Tibial artery (tissue), 4 donors: ENCODE results near the gene PTPRN2.

ENCODE experiments used
- DNase-seq, 2 donors: peaks; one replicate each; pipeline ENCODE4 v3.0.0-alpha.2; 2019
- H3K27ac ChIP-seq, 2 donors: fragments of 200-600 bp; sonication (generic) in 1 of 2; 1 replicate in 1 of 2; 2 replicates in 1 of 2; pipeline ENCODE4 v1.5.1; 2018 to 2019; ENCODE audit warnings: mild to moderate bottlenecking in 1 of 2
- H3K27me3 ChIP-seq, 2 donors: fragments of 200-600 bp; sonication (generic) in 1 of 2; one replicate each; pipeline versions ENCODE4 v1.5.1 to v1.6.0; 2016 to 2019
- H3K36me3 ChIP-seq, 3 donors: fragments of 200-600 bp; sonication (generic) in 2 of 3; one replicate each; pipeline ENCODE4 v1.5.1; 2016 to 2019; ENCODE audit warnings: mild to moderate bottlenecking in 2 of 3
- H3K4me1 ChIP-seq, 4 donors: fragments of 200-600 bp; sonication (generic) in 2 of 4; 1 replicate in 3 of 4; 2 replicates in 1 of 4; pipeline ENCODE4 v1.5.1; 2016 to 2019
- H3K4me3 ChIP-seq, 2 donors: fragments of 200-600 bp; sonication (generic) in 1 of 2; 1 replicate in 1 of 2; 2 replicates in 1 of 2; pipeline ENCODE4 v1.5.1; 2018 to 2019; ENCODE audit warnings: mild to moderate bottlenecking in 2 of 2
- H3K9me3 ChIP-seq, 3 donors: fragments of 200-600 bp; sonication (generic) in 1 of 3; one replicate each; pipeline ENCODE4 v1.5.1; 2016 to 2019
- CTCF ChIP-seq, 2 experiments: fragments of 200-600 bp in 1 of 2; fragments of 450-650 bp in 1 of 2; IDR thresholded peaks; one replicate each; pipeline ENCODE4 v1.5.1; 2017 to 2019; ENCODE audit warnings: antibody characterized with exemption in 2 of 2, mild to moderate bottlenecking in 1 of 2, moderate library complexity in 1 of 2
- intact Hi-C: fragments of 100-400 bp; cut with DNase I; formaldehyde crosslinking; loops from one replicate; pipeline ENCODE4 v1.15.0; 2023; ENCODE audit warnings: low total_unique reads

PTPRN2 gene

GRCh38 chr7:158613481-158613880, 25.9 kb upstream of the PTPRN2 start:
- Histone ChIP-seq H3K36me3 (no peaks in the 10 kb centered on the region), H3K27me3 (no peaks in the 10 kb centered on the region), H3K4me3 (no peak overlapping the region), H3K4me1 (no peaks in the 10 kb centered on the region), H3K27ac (no peak overlapping the region), H3K9me3 (no peaks in the 10 kb centered on the region)
- DNase-seq, result no peak
- no peak for TF ChIP-seq CTCF (IDR thresholded peaks at IDR 0.05)
- intact Hi-C loops, result no loop called here

GRCh38 chr7:158612546-158612945, 24.9 kb upstream of the PTPRN2 start:
- H3K27ac ChIP-seq, result no peak overlapping the region
- DNase-seq, result no peak
- no peak for TF ChIP-seq CTCF (IDR thresholded peaks at IDR 0.05)
- intact Hi-C loops, result no loop called here
- no peaks in the 10 kb centered on the region for H3K4me1 ChIP-seq
- H3K36me3 ChIP-seq, result no peaks in the 10 kb centered on the region
- no peaks in the 10 kb centered on the region for H3K27me3 ChIP-seq
- no peaks in the 10 kb centered on the region for H3K9me3 ChIP-seq
- no peak overlapping the region for H3K4me3 ChIP-seq

GRCh38 chr7:158611541-158611940, 23.9 kb upstream of the PTPRN2 start:
- intact Hi-C loops, result no loop called here
- Histone ChIP-seq H3K36me3 (no peaks in the 10 kb centered on the region), H3K4me1 (no peaks in the 10 kb centered on the region), H3K4me3 (no peak overlapping the region), H3K27ac (no peak overlapping the region), H3K27me3 (no peaks in the 10 kb centered on the region), H3K9me3 (no peaks in the 10 kb centered on the region)
- DNase-seq, result no peak
- no peak for TF ChIP-seq CTCF (IDR thresholded peaks at IDR 0.05)

GRCh38 chr7:158609313-158609974, 21.8 kb upstream of the PTPRN2 start:
- no peak for TF ChIP-seq CTCF (IDR thresholded peaks at IDR 0.05)
- intact Hi-C loops, result no loop called here
- Histone ChIP-seq H3K27me3 (no peaks in the 10 kb centered on the region), H3K4me3 (no peak overlapping the region), H3K9me3 (no peaks in the 10 kb centered on the region), H3K27ac (no peak overlapping the region), H3K4me1 (no peaks in the 10 kb centered on the region), H3K36me3 (no peaks in the 10 kb centered on the region)
- no peak for DNase-seq

GRCh38 chr7:158607563-158607962, 19.9 kb upstream of the PTPRN2 start:
- Histone ChIP-seq H3K4me3 (no peak overlapping the region), H3K27me3 (no peaks in the 10 kb centered on the region), H3K9me3 (no peaks in the 10 kb centered on the region), H3K4me1 (no peaks in the 10 kb centered on the region), H3K36me3 (no peaks in the 10 kb centered on the region), H3K27ac (no peak overlapping the region)
- DNase-seq, result no peak
- intact Hi-C loops, result no loop called here
- no peak for TF ChIP-seq CTCF (IDR thresholded peaks at IDR 0.05)
